HCT116 (cell line): ENCODE measurements around the gene RANBP17. TPM values are rescaled to one million over a fixed set of nuclear protein-coding genes. Genes with fewer than 3 reads are reported as not detected.

ENCODE experiments used
- ATAC-seq: fragments of 200-7000 bp; cut with Tn5 transposase; 2 replicates; pipeline ENCODE4 v1.9.1; 2020; ENCODE audit warnings: mild to moderate bottlenecking, moderate library complexity
- BruUV-seq: library from RNA; stranded (reverse); fragments of 400-500 nt; replicated peaks from 2 replicates; lab custom pipeline; 2021; lab: Mats Ljungman, UMichigan
- CTCF ChIA-PET: fragments of 300-600 bp; sonication (Branson Sonifier 250); formaldehyde crosslinking; loops from one replicate; lab custom pipeline; 2021; ENCODE audit warnings: antibody characterized with exemption; lab: Charles Lee
- POLR2A ChIA-PET: fragments of 300-600, 350-600 bp; sonication (Branson Sonifier 250); formaldehyde crosslinking; loops from one replicate; lab custom pipeline; 2021; ENCODE audit warnings: antibody characterized with exemption; lab: Charles Lee
- RAD21 ChIA-PET, 2 experiments: fragments of 300-600 bp; sonication (Branson Sonifier 250); formaldehyde crosslinking; loops; one replicate each; lab custom pipeline; 2023; ENCODE audit warnings: low total read pairs in 2 of 2; ENCODE audit not compliant: uncharacterized antibody in 2 of 2, unreplicated experiment in 2 of 2, low non-redundant PET in 1 of 2; lab: Charles Lee
- DNase-seq: peaks from one replicate; pipeline ENCODE4 v3.0.0-alpha.2; 2010; ENCODE audit warnings: low read depth, low spot score
- H2AFZ ChIP-seq: fragments of 200-600 bp; shearing (Covaris generic), sonication (generic); 2 replicates; pipeline ENCODE4 v1.6.1; 2017; ENCODE audit warnings: low read depth, mixed run types, mixed read lengths, antibody characterized with exemption, low read length; ENCODE audit not compliant: poor library complexity, severe bottlenecking
- H3K27ac ChIP-seq: 2 replicates; pipeline ENCODE4 v1.5.1; 2012; ENCODE audit warnings: low read depth, low read length
- H3K27me3 ChIP-seq: fragments of 200-600 bp; sonication (generic); 2 replicates; pipeline ENCODE4 v1.6.1; 2016; ENCODE audit warnings: mixed run types, low read length, mixed read lengths; ENCODE audit not compliant: insufficient read depth
- H3K36me3 ChIP-seq, 2 experiments: fragments of 200-500 bp in 1 of 2; fragments of 200-600 bp in 1 of 2; sonication (Bioruptor generic) in 1 of 2; sonication (generic) in 1 of 2; 2 replicates each; pipeline versions ENCODE4 v1.5.1 to v1.6.1; 2014 to 2016; ENCODE audit warnings: low read length in 2 of 2, inconsistent platforms in 1 of 2, mixed read lengths in 1 of 2, mixed run types in 1 of 2; ENCODE audit not compliant: insufficient read depth in 2 of 2, control insufficient read depth in 1 of 2
- H3K4me1 ChIP-seq, 2 experiments: fragments of 200-600 bp in 1 of 2; sonication (generic) in 1 of 2; 2 replicates each; pipeline versions ENCODE4 v1.5.1 to v1.6.1; 2012 to 2017; ENCODE audit warnings: low read length in 2 of 2, inconsistent platforms in 1 of 2, mild to moderate bottlenecking in 1 of 2, mixed read lengths in 1 of 2, mixed run types in 1 of 2, moderate library complexity in 1 of 2; ENCODE audit not compliant: insufficient read depth in 2 of 2, control insufficient read depth in 1 of 2
- H3K4me2 ChIP-seq: fragments of 200-600 bp; sonication (generic); 2 replicates; pipeline ENCODE4 v1.6.1; 2017; ENCODE audit warnings: mixed run types, low read length, mixed read lengths
- H3K4me3 ChIP-seq, 2 experiments: fragments of 200-600 bp in 1 of 2; sonication (generic) in 1 of 2; replicated peaks in 1 of 2; 2 replicates each; pipeline ENCODE4 v1.5.1; 2011 to 2016; ENCODE audit warnings: low read length in 2 of 2, control low read depth in 1 of 2, low read depth in 1 of 2, mild to moderate bottlenecking in 1 of 2, mixed read lengths in 1 of 2, mixed run types in 1 of 2
- H3K79me2 ChIP-seq: fragments of 200-600 bp; sonication (generic); 2 replicates; pipeline ENCODE4 v1.6.1; 2017; ENCODE audit warnings: mild to moderate bottlenecking, mixed run types, low read length, moderate library complexity, mixed read lengths; ENCODE audit not compliant: insufficient read depth
- H3K9ac ChIP-seq: fragments of 200-600 bp; sonication (generic); 2 replicates; pipeline ENCODE4 v1.6.1; 2016; ENCODE audit warnings: low read length, mixed read lengths
- H3K9me2 ChIP-seq: fragments of 200-600 bp; sonication (generic), shearing (Covaris generic); 2 replicates; pipeline ENCODE4 v1.6.1; 2017; ENCODE audit warnings: mixed run types, mild to moderate bottlenecking, moderate library complexity; ENCODE audit not compliant: insufficient read depth
- H3K9me3 ChIP-seq, 2 experiments: fragments of 200-500 bp in 1 of 2; fragments of 200-600 bp in 1 of 2; sonication (Bioruptor generic) in 1 of 2; sonication (generic) in 1 of 2; 2 replicates each; pipeline ENCODE4 v1.6.1; 2014 to 2017; ENCODE audit warnings: low read length in 2 of 2, mixed read lengths in 2 of 2, inconsistent platforms in 1 of 2, low read depth in 1 of 2, mild to moderate bottlenecking in 1 of 2, mixed run types in 1 of 2, moderate library complexity in 1 of 2; ENCODE audit not compliant: control insufficient read depth in 1 of 2, insufficient read depth in 1 of 2
- H4K20me1 ChIP-seq: fragments of 200-600 bp; sonication (generic), shearing (Covaris generic); 2 replicates; pipeline ENCODE4 v1.6.1; 2017; ENCODE audit warnings: mixed run types, mild to moderate bottlenecking, moderate library complexity; ENCODE audit not compliant: insufficient read depth
- CEBPB ChIP-seq: IDR thresholded peaks from 2 replicates; pipeline ENCODE4 v1.6.1; 2012; ENCODE audit warnings: low read depth
- ELF1 ChIP-seq: IDR thresholded peaks from 2 replicates; pipeline ENCODE4 v1.6.1; 2012; ENCODE audit warnings: low read depth, borderline replicate concordance
- EZH2 ChIP-seq: fragments of 200-600 bp; sonication (generic); IDR thresholded peaks from 2 replicates; pipeline ENCODE4 v1.6.1; 2017; ENCODE audit warnings: antibody characterized with exemption, mixed run types
- FOSL1 ChIP-seq: IDR thresholded peaks from 2 replicates; pipeline ENCODE4 v1.6.1; 2012; ENCODE audit warnings: low read depth
- JUND ChIP-seq: IDR thresholded peaks from 2 replicates; pipeline ENCODE4 v1.6.1; 2012
- MAX ChIP-seq: IDR thresholded peaks from 2 replicates; pipeline ENCODE4 v1.6.1; 2012
- POLR2A ChIP-seq: IDR thresholded peaks from 2 replicates; pipeline ENCODE4 v1.7.0; 2011; ENCODE audit warnings: borderline replicate concordance; ENCODE audit not compliant: insufficient read depth, insufficient read length; ENCODE audit errors: extremely low read depth
- RAD21 ChIP-seq: IDR thresholded peaks from 2 replicates; pipeline ENCODE4 v1.6.1; 2012; ENCODE audit warnings: low read depth, mild to moderate bottlenecking
- REST ChIP-seq: IDR thresholded peaks from 2 replicates; pipeline ENCODE4 v1.6.1; 2012; ENCODE audit warnings: low read depth
- SP1 ChIP-seq: IDR thresholded peaks from 2 replicates; pipeline ENCODE4 v1.6.1; 2012; ENCODE audit warnings: low read depth
- TCF7L2 ChIP-seq: IDR thresholded peaks from 2 replicates; pipeline ENCODE4 v1.7.0; 2011; ENCODE audit warnings: borderline replicate concordance, inconsistent platforms; ENCODE audit not compliant: insufficient read depth, insufficient read length; ENCODE audit errors: extremely low read depth
- YY1 ChIP-seq: IDR thresholded peaks from 2 replicates; pipeline ENCODE4 v1.6.1; 2011; ENCODE audit warnings: low read length, low read depth, moderate library complexity, mild to moderate bottlenecking; ENCODE audit not compliant: insufficient replicate concordance; ENCODE audit errors: extremely low read depth
- ZNF274 ChIP-seq: fragments of 200-500 bp; sonication (Bioruptor generic); IDR thresholded peaks from 2 replicates; pipeline ENCODE4 v1.6.1; 2014; ENCODE audit warnings: mild to moderate bottlenecking, low read depth, low read length, inconsistent platforms
- intact Hi-C: fragments of 100-400 bp; cut with micrococcal nuclease; formaldehyde crosslinking; loops from 2 replicates; pipeline ENCODE4 v1.10.0; 2022
- total RNA-seq: library from RNA; stranded (reverse); gene quantifications from one replicate; pipeline ENCODE4 v1.2.1, GENCODE V29; 2021; ENCODE audit not compliant: unreplicated experiment

Gene RANBP17
- total RNA-seq, 1 experiment from 2014 or later: 18.2 TPM

GRCh38 chr5:171122372-171122771 is 260.6 kb downstream of the RANBP17 start:
- Histone ChIP-seq H3K79me2 (no peaks in the 10 kb centered on the region), H4K20me1 (no peaks in the 10 kb centered on the region), H3K4me1 (no peaks in the 10 kb centered on the region), H3K9me3 (no peaks in the 10 kb centered on the region), H3K36me3 (no peaks in the 10 kb centered on the region), H3K9me2 (no peaks in the 10 kb centered on the region), H3K27me3 (no peaks in the 10 kb centered on the region), H3K4me3 (no peak overlapping the region), H3K4me2 (no peak overlapping the region), H3K27ac (no peak overlapping the region), H3K9ac (no peak overlapping the region), H2AFZ (no peak overlapping the region)
- intact Hi-C loops: no loop called here
- RAD21 ChIA-PET: no interaction called here
- CTCF ChIA-PET: no interaction called here
- no peak for DNase-seq
- TF ChIP-seq EZH2 (no peak), FOSL1 (no peak), TCF7L2 (no peak), YY1 (no peak), MAX (no peak), SP1 (no peak), ZNF274 (no peak), POLR2A (no peak), REST (no peak), JUND (no peak), ELF1 (no peak), CEBPB (no peak), RAD21 (no peak)
- no TSS peak for BruUV-seq
- POLR2A ChIA-PET: no interaction called here
- no peak for ATAC-seq
